HepG2 (cell line): ENCODE results near the gene LIM2. TPM values are rescaled to one million over a fixed set of nuclear protein-coding genes. Genes with fewer than 3 reads are reported as not detected.

ENCODE experiments used
- AGO1 ChIP-seq: fragments of 200-400 bp; formaldehyde crosslinking; IDR thresholded peaks from 2 replicates; pipeline ENCODE4 v1.6.1; 2017; ENCODE audit warnings: mild to moderate bottlenecking, low read depth, low read length, moderate library complexity; ENCODE audit not compliant: poor library complexity, severe bottlenecking
- AGO2 ChIP-seq: fragments of 200-400 bp; formaldehyde crosslinking; optimal IDR thresholded peaks from 2 replicates; pipeline ENCODE3; 2017; ENCODE audit warnings: mild to moderate bottlenecking, low read depth, low read length, moderate library complexity
- HDAC2 ChIP-seq: sonication (generic); formaldehyde crosslinking; IDR thresholded peaks from 2 replicates; pipeline ENCODE4 v1.4.0; 2020; ENCODE audit warnings: missing genetic modification reagents
- HIVEP1 ChIP-seq: sonication (generic); formaldehyde crosslinking; IDR thresholded peaks from 2 replicates; pipeline ENCODE4 v1.4.0; 2020; ENCODE audit warnings: mild to moderate bottlenecking, missing genetic modification reagents
- MIER3 ChIP-seq: IDR thresholded peaks from 2 replicates; pipeline ENCODE4 v1.6.1; 2016; ENCODE audit warnings: missing compliant biosample characterization, borderline replicate concordance
- MLLT10 ChIP-seq: sonication (generic); formaldehyde crosslinking; IDR thresholded peaks from 2 replicates; pipeline ENCODE4 v1.4.0; 2020; ENCODE audit warnings: missing genetic modification reagents
- NONO ChIP-seq, 2 experiments: fragments of 450-650 bp in 1 of 2; sonication (generic) in 1 of 2; formaldehyde crosslinking in 1 of 2; IDR thresholded peaks in 1 of 2; conservative IDR thresholded peaks in 1 of 2; 2 replicates each; pipeline versions ENCODE4 v1.6.1 to v1.8.0; 2017 to 2022; ENCODE audit warnings: mild to moderate bottlenecking in 1 of 2, missing genetic modification reagents in 1 of 2, moderate library complexity in 1 of 2
- POLR2AphosphoS5 ChIP-seq: IDR thresholded peaks from 2 replicates; pipeline ENCODE4 v1.6.1; 2012; ENCODE audit warnings: low read depth, low read length
- PRMT3 ChIP-seq: sonication (generic); formaldehyde crosslinking; IDR thresholded peaks from 2 replicates; pipeline ENCODE4 v1.8.1; 2022; ENCODE audit warnings: low read depth, mild to moderate bottlenecking, moderate library complexity, missing genetic modification reagents, borderline replicate concordance
- SNAI1 ChIP-seq: sonication (generic); formaldehyde crosslinking; IDR thresholded peaks from 2 replicates; pipeline ENCODE4 v1.5.0; 2020; ENCODE audit warnings: mild to moderate bottlenecking, missing genetic modification reagents, borderline replicate concordance
- SRSF1 ChIP-seq: fragments of 200-400 bp; formaldehyde crosslinking; optimal IDR thresholded peaks from 2 replicates; pipeline ENCODE3; 2017; ENCODE audit warnings: mild to moderate bottlenecking, low read depth, low read length, moderate library complexity
- U2AF2 ChIP-seq: fragments of 200-400 bp; formaldehyde crosslinking; IDR thresholded peaks from 2 replicates; pipeline ENCODE4 v1.6.1; 2017; ENCODE audit warnings: low read depth, mild to moderate bottlenecking, low read length
- ZNF160 ChIP-seq: sonication (generic); formaldehyde crosslinking; IDR thresholded peaks from 2 replicates; pipeline ENCODE4 v1.8.0; 2022; ENCODE audit warnings: mild to moderate bottlenecking, inconsistent platforms, missing genetic modification reagents
- ZNF253 ChIP-seq: sonication (generic); formaldehyde crosslinking; IDR thresholded peaks from 2 replicates; pipeline ENCODE4 v1.8.0; 2022; ENCODE audit warnings: mild to moderate bottlenecking, missing genetic modification reagents, borderline replicate concordance
- ZNF3 ChIP-seq: IDR thresholded peaks from 2 replicates; pipeline ENCODE4 v1.7.0; 2017; ENCODE audit warnings: inconsistent platforms
- ZNF564 ChIP-seq: sonication (generic); formaldehyde crosslinking; IDR thresholded peaks from 2 replicates; pipeline ENCODE4 v1.8.1; 2023; ENCODE audit warnings: mild to moderate bottlenecking, missing genetic modification reagents
- ZNF589 ChIP-seq: sonication (generic); formaldehyde crosslinking; conservative IDR thresholded peaks from 2 replicates; pipeline ENCODE4 v1.8.0; 2022; ENCODE audit warnings: mild to moderate bottlenecking, moderate library complexity, missing genetic modification reagents
- ZNF607 ChIP-seq: sonication (generic); formaldehyde crosslinking; IDR thresholded peaks from 2 replicates; pipeline ENCODE4 v1.5.1; 2020; ENCODE audit warnings: missing genetic modification reagents, mild to moderate bottlenecking, borderline replicate concordance
- ZNF678 ChIP-seq: sonication (generic); formaldehyde crosslinking; IDR thresholded peaks from 2 replicates; pipeline ENCODE4 v1.4.0; 2020; ENCODE audit warnings: mild to moderate bottlenecking, missing genetic modification reagents
- ZSCAN25 ChIP-seq: sonication (generic); formaldehyde crosslinking; IDR thresholded peaks from 2 replicates; pipeline ENCODE4 v1.8.0; 2022; ENCODE audit warnings: mild to moderate bottlenecking, missing genetic modification reagents
- polyA plus RNA-seq, 8 experiments: library from polyadenylated mRNA; depleted of rRNA in 3 of 8; stranded (reverse) in 7 of 8; unstranded in 1 of 8; fragments of >200 nt; fragmentation: Illumina TruSeq in 4 of 8; extraction: Trizol in 4 of 8; gene quantifications; 2 replicates each; pipeline versions ENCODE4 v1.2.1 to v1.2.3, GENCODE V29; 2011 to 2016; ENCODE audit warnings: low read depth in 4 of 8, missing spikeins in 1 of 8, mixed read lengths in 1 of 8; ENCODE audit not compliant: insufficient read depth in 1 of 8
- total RNA-seq, 5 experiments: library from RNA; depleted of rRNA; stranded (reverse); fragments of >200 nt; fragmentation: Illumina TruSeq; extraction: Trizol; gene quantifications; 2 replicates each; pipeline ENCODE4 v1.2.3, GENCODE V29; 2016; ENCODE audit warnings: low read depth in 1 of 5
- TF ChIP-seq, protein P1 (sequence below): sonication (generic); formaldehyde crosslinking; IDR thresholded peaks from 2 replicates; pipeline ENCODE4 v1.4.0; 2020; ENCODE audit warnings: mild to moderate bottlenecking, missing genetic modification reagents
- TF ChIP-seq, protein P2 (sequence below): sonication (generic); formaldehyde crosslinking; IDR thresholded peaks from 2 replicates; pipeline ENCODE4 v1.9.0; 2022; ENCODE audit warnings: low read depth, missing genetic modification reagents
- TF ChIP-seq, protein P3 (sequence below): sonication (generic); formaldehyde crosslinking; IDR thresholded peaks from 2 replicates; pipeline ENCODE4 v1.8.1; 2023; ENCODE audit warnings: mild to moderate bottlenecking, moderate library complexity, missing genetic modification reagents
- TF ChIP-seq, protein P4 (sequence below): sonication (generic); formaldehyde crosslinking; IDR thresholded peaks from 2 replicates; pipeline ENCODE4 v1.4.0; 2020; ENCODE audit warnings: missing genetic modification reagents, borderline replicate concordance
- TF ChIP-seq, protein P5 (sequence below): sonication (generic); formaldehyde crosslinking; conservative IDR thresholded peaks from 2 replicates; pipeline ENCODE4 v1.4.0; 2020; ENCODE audit warnings: missing genetic modification reagents

LIM2 gene
- total and polyA plus RNA-seq, 2 of the 13 experiments (the other 11 are each of a cell fraction or from before 2014, with no cell fraction given): 1.3 TPM; not detected in 1

DNA sequence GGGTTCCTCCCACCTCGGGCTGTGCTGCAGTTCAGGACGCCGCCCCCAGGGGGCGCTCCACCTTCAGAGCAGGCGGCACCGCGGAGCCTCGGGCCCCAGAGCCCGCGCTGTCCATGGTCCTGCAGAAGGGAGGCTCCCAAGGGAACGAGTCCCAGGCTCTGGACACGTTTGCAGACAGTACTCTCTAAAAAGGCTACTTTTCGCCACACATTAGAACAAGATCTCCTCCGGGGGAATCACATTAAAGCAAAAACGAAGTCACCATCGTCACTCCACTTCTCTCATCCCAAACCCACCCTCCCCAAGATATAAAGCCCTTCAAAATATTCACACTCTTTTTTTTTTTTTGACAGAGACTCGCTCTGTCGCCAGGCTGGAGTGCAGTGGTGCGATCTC is 34.3 kb upstream of the LIM2 start (continued):
- no peak for TF ChIP-seq AGO1
- TF ChIP-seq, protein P1, sequence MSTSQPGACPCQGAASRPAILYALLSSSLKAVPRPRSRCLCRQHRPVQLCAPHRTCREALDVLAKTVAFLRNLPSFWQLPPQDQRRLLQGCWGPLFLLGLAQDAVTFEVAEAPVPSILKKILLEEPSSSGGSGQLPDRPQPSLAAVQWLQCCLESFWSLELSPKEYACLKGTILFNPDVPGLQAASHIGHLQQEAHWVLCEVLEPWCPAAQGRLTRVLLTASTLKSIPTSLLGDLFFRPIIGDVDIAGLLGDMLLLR (CRISPR knock-in tag): peak; percentile 95
- TF ChIP-seq U2AF2: no peak
- peak; percentile 75; the same call in 1 of the 2 replicates for TF ChIP-seq ZSCAN25 (CRISPR knock-in tag)
- TF ChIP-seq HDAC2 (CRISPR knock-in tag): peak; percentile 95
- TF ChIP-seq, protein P2, sequence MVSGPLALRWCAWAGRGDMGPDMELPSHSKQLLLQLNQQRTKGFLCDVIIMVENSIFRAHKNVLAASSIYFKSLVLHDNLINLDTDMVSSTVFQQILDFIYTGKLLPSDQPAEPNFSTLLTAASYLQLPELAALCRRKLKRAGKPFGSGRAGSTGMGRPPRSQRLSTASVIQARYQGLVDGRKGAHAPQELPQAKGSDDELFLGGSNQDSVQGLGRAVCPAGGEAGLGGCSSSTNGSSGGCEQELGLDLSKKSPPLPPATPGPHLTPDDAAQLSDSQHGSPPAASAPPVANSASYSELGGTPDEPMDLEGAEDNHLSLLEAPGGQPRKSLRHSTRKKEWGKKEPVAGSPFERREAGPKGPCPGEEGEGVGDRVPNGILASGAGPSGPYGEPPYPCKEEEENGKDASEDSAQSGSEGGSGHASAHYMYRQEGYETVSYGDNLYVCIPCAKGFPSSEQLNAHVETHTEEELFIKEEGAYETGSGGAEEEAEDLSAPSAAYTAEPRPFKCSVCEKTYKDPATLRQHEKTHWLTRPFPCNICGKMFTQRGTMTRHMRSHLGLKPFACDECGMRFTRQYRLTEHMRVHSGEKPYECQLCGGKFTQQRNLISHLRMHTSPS (CRISPR knock-in tag): no peak
- TF ChIP-seq, protein P3, sequence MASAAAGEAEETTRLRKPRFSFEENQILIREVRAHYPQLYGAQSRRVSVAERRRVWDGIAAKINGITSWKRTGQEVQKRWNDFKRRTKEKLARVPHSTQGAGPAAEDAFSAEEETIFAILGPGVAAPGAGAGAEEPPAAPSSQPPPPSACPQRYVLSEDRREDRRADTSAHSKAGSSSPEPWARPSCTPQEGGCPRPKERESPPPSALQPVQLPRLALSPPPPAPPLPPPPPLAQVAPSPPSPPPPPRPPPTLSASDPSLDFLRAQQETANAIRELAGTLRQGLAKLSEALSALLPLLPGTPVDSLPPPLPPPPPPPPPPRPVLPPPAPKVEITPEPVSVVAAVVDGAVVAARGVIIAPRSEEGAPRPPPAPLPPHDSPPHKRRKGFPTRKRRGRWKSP (CRISPR knock-in tag): peak; percentile 87
- TF ChIP-seq ZNF253 (CRISPR knock-in tag): peak; percentile 96
- peak; percentile 97 for TF ChIP-seq PRMT3 (CRISPR knock-in tag)
- no peak for TF ChIP-seq NONO (IDR thresholded peaks at IDR 0.05)
- no peak for TF ChIP-seq NONO (CRISPR knock-in tag; conservative IDR thresholded peaks at IDR 0.05)
- TF ChIP-seq MLLT10: no peak
- TF ChIP-seq, protein P4, sequence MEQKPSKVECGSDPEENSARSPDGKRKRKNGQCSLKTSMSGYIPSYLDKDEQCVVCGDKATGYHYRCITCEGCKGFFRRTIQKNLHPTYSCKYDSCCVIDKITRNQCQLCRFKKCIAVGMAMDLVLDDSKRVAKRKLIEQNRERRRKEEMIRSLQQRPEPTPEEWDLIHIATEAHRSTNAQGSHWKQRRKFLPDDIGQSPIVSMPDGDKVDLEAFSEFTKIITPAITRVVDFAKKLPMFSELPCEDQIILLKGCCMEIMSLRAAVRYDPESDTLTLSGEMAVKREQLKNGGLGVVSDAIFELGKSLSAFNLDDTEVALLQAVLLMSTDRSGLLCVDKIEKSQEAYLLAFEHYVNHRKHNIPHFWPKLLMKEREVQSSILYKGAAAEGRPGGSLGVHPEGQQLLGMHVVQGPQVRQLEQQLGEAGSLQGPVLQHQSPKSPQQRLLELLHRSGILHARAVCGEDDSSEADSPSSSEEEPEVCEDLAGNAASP (CRISPR knock-in tag): peak; percentile 95
- TF ChIP-seq SNAI1 (CRISPR knock-in tag): peak; percentile 91; the same call in 1 of the 2 replicates
- TF ChIP-seq MIER3 (CRISPR knock-in tag): peak; percentile 96; the same call in 1 of the 2 replicates
- no peak for TF ChIP-seq SRSF1
- TF ChIP-seq ZNF564 (CRISPR knock-in tag): peak; percentile 95
- peak; percentile 77; the same call in 1 of the 2 replicates for TF ChIP-seq ZNF678 (CRISPR knock-in tag)
- TF ChIP-seq ZNF160 (CRISPR knock-in tag): peak; percentile 97
- TF ChIP-seq ZNF607 (CRISPR knock-in tag): peak; percentile 99
- TF ChIP-seq POLR2AphosphoS5: no peak
- TF ChIP-seq ZNF3 (CRISPR knock-in tag): peak; percentile 84; the same call in 1 of the 2 replicates
- TF ChIP-seq ZNF589 (CRISPR knock-in tag): peak; percentile 96
- no peak for TF ChIP-seq AGO2
- TF ChIP-seq, protein P5, sequence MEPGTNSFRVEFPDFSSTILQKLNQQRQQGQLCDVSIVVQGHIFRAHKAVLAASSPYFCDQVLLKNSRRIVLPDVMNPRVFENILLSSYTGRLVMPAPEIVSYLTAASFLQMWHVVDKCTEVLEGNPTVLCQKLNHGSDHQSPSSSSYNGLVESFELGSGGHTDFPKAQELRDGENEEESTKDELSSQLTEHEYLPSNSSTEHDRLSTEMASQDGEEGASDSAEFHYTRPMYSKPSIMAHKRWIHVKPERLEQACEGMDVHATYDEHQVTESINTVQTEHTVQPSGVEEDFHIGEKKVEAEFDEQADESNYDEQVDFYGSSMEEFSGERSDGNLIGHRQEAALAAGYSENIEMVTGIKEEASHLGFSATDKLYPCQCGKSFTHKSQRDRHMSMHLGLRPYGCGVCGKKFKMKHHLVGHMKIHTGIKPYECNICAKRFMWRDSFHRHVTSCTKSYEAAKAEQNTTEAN: peak; percentile 94
- peak; percentile 84 for TF ChIP-seq HIVEP1 (CRISPR knock-in tag)
